ENCODE measurements around the gene MB21D2. TPM values are rescaled to one million over a fixed set of nuclear protein-coding genes. Genes with fewer than 3 reads are reported as not detected.

The MB21D2 gene
- total RNA-seq, 1 experiment from 2014 or later = 26.0 TPM

DNA sequence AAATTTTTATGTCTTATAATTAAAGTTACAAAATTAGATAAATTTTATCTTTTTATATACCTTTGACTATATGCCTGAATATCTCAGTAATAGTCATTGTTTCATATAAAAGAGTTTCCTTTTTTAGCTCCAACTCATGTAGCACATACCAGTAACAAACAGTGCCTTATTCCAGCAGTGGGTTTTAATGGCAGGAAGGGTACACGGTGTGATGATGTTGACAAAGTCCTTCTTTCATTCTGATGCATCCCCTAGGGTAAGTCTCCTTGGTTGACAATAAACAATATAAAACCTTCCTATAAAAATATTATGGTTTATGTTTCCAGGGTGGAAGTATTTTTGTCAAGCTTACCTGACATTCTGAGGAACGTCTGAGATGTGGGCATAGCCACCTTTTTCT lies 113.2 kb downstream of the MB21D2 start:
- H3K4me1 ChIP-seq (ENCODE audit: insufficient read depth, low read length) = no peaks in the 10 kb centered on the region
- intact Hi-C loops (cut with micrococcal nuclease) = no loop called here
- ChIA-PET POLR2A (ENCODE audit: unreplicated experiment) (no interaction called here), CTCF (no interaction called here)
- TF ChIP-seq, protein P1, sequence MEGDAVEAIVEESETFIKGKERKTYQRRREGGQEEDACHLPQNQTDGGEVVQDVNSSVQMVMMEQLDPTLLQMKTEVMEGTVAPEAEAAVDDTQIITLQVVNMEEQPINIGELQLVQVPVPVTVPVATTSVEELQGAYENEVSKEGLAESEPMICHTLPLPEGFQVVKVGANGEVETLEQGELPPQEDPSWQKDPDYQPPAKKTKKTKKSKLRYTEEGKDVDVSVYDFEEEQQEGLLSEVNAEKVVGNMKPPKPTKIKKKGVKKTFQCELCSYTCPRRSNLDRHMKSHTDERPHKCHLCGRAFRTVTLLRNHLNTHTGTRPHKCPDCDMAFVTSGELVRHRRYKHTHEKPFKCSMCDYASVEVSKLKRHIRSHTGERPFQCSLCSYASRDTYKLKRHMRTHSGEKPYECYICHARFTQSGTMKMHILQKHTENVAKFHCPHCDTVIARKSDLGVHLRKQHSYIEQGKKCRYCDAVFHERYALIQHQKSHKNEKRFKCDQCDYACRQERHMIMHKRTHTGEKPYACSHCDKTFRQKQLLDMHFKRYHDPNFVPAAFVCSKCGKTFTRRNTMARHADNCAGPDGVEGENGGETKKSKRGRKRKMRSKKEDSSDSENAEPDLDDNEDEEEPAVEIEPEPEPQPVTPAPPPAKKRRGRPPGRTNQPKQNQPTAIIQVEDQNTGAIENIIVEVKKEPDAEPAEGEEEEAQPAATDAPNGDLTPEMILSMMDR (conservative IDR thresholded peaks at IDR 0.05; ENCODE audit: low read depth, low read length) = no peak
- TF ChIP-seq EZH2 (IDR thresholded peaks at IDR 0.05; ENCODE audit: low read length, unreplicated experiment) = no peak
- no peak for TF ChIP-seq EZH2phosphoT487 (IDR thresholded peaks at IDR 0.05; ENCODE audit: borderline replicate concordance, low read length)
- H2AFZ ChIP-seq (ENCODE audit: low read length) = no peak overlapping the region
- H3K9me3 ChIP-seq (ENCODE audit: low read length) = no peaks in the 10 kb centered on the region
- 0 out of 2 replicates have a peak, but pooled peaks cover under 1% of the 10 kb centered on the region for H3K36me3 ChIP-seq (ENCODE audit: low read depth, low read length)
- H3F3A ChIP-seq (ENCODE audit: low read length, unreplicated experiment) = no peaks in the 10 kb centered on the region
- no peaks in the 10 kb centered on the region for H3K9me2 ChIP-seq (replicated peaks; ENCODE audit: low read length)
- ATAC-seq (peak; percentile 77), DNase-seq (no peak)
- no peak overlapping the region for H3K4me3 ChIP-seq (ENCODE audit: low read length)
- no peak overlapping the region for H3K27ac ChIP-seq (ENCODE audit: low read length)
- H4K20me1 ChIP-seq (ENCODE audit: low read length) = peaks cover 63% of the 10 kb centered on the region
- no peak overlapping the region for H3K9ac ChIP-seq (ENCODE audit: low read length)
- peaks cover 70% of the 10 kb centered on the region for H3K79me2 ChIP-seq (ENCODE audit: low read length)
- no peaks in the 10 kb centered on the region for H3K27me3 ChIP-seq (ENCODE audit: low read length)
- BruUV-seq (replicated peaks) = no TSS peak
- no peak overlapping the region for H3K4me2 ChIP-seq (ENCODE audit: low read length)

DNA sequence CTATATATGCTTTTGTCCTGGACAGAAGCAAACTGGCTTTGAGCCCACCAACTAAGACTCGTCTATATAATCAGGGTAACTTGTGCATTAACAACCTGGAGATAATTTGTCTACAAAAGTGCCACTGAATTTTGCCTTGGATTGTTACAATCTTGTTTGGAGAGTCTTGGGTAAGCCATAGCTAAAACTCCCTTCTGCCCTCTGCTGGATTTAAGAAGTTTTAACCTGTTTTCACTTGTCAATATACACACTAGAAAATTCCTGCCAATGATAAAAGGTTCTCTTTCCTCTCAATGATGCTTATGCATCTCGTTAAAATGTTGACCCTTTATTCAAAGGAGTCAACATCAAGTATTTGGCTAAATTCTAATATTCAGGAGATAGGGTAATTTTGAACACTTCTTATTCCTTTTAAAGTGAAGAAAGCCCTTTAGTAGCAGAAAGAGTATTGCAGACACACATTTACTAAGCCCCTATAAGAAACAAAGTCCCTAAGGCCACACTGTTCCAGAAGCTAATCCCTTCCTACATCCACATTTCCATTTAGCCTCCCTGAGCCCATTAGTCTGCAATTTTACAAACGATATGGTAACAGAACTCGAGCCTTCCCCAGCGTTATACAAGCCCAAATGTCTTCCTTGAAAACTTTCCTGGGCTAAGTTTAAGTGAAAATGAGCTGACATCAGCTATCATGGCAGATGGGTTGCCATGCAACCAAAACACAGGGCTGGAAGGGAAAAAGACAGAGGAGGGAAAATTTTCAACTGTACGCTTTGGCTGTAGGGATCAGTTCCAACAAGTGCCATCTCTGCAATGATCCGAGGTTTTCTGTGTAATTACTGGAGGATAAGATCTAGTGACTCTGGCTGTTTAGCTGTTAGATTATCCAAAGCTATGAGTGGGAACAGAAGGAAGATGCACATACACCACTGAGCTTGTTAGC lies 114.4 kb downstream of the MB21D2 start:
- intact Hi-C loops (cut with micrococcal nuclease) = loop anchor here (1.0 kb wide), 2 partner anchors 237 to 336 kb away; no protein-coding TSS in a partner anchor
- DNase-seq = peak; percentile 66
- ChIA-PET POLR2A (ENCODE audit: unreplicated experiment) (no interaction called here), CTCF (interaction anchor here (0.5 to 1.0 kb wide), 4 partner anchors 10 to 339 kb away, joined by 3 to 5 read pairs (median 4); no protein-coding TSS in a partner anchor)
- H3K9me3 ChIP-seq (ENCODE audit: low read length) = no peaks in the 10 kb centered on the region
- BruUV-seq (replicated peaks) = no TSS peak
- no peak overlapping the region for H3K4me2 ChIP-seq (ENCODE audit: low read length)
- H3K79me2 ChIP-seq (ENCODE audit: low read length) = peaks cover 57% of the 10 kb centered on the region
- TF ChIP-seq, protein P1 (conservative IDR thresholded peaks at IDR 0.05; ENCODE audit: low read depth, low read length) = peak; percentile 75
- TF ChIP-seq EZH2 (IDR thresholded peaks at IDR 0.05; ENCODE audit: low read length, unreplicated experiment) = no peak
- H3K4me3 ChIP-seq (ENCODE audit: low read length) = no peak overlapping the region
- H3K27me3 ChIP-seq (ENCODE audit: low read length) = no peaks in the 10 kb centered on the region
- no peaks in the 10 kb centered on the region for H3K9me2 ChIP-seq (replicated peaks; ENCODE audit: low read length)
- H3K36me3 ChIP-seq (ENCODE audit: low read depth, low read length) = peaks cover 12% of the 10 kb centered on the region
- no peak overlapping the region for H3K27ac ChIP-seq (ENCODE audit: low read length)
- peak; percentile 68; the same call in 1 of the 2 replicates for ATAC-seq
- H3F3A ChIP-seq (ENCODE audit: low read length, unreplicated experiment) = no peaks in the 10 kb centered on the region
- H3K4me1 ChIP-seq (ENCODE audit: insufficient read depth, low read length) = no peaks in the 10 kb centered on the region
- no peak overlapping the region for H3K9ac ChIP-seq (ENCODE audit: low read length)
- peaks cover 56% of the 10 kb centered on the region for H4K20me1 ChIP-seq (ENCODE audit: low read length)
- no peak overlapping the region for H2AFZ ChIP-seq (ENCODE audit: low read length)

DNA sequence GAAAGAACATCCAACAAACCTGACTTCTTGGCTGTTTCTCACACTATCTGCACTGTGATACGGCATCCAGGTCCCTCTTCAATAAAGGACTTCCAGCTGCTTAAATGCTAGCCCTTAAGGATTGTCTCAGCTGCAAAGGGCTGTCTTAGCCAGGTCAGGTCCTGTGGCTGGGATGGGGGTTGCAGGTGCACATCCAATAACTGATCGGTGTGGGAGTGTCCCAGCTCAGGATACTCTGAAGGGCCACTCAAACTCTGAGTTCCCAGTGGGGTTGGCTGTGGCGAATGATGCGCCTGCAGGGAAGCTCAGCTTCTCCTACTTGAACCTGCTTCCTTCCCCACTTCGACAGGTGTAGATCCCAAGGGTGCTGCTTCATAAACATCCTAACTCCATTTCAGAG lies 115.7 kb downstream of the MB21D2 start:
- ChIA-PET CTCF (interaction anchor here (0.7 kb wide), 1 partner anchor 15 kb away, joined by 3 read pairs; no protein-coding TSS in a partner anchor), POLR2A (ENCODE audit: unreplicated experiment) (no interaction called here)
- Histone ChIP-seq H2AFZ (ENCODE audit: low read length) (no peak overlapping the region), H3K9me2 (replicated peaks; ENCODE audit: low read length) (no peaks in the 10 kb centered on the region), H3K36me3 (ENCODE audit: low read depth, low read length) (peaks cover 15% of the 10 kb centered on the region), H3K27me3 (ENCODE audit: low read length) (no peaks in the 10 kb centered on the region), H3F3A (ENCODE audit: low read length, unreplicated experiment) (no peaks in the 10 kb centered on the region), H3K4me2 (ENCODE audit: low read length) (no peak overlapping the region), H3K9ac (ENCODE audit: low read length) (no peak overlapping the region), H3K4me1 (ENCODE audit: insufficient read depth, low read length) (no peaks in the 10 kb centered on the region), H3K79me2 (ENCODE audit: low read length) (peaks cover 46% of the 10 kb centered on the region), H4K20me1 (ENCODE audit: low read length) (peaks cover 54% of the 10 kb centered on the region), H3K9me3 (ENCODE audit: low read length) (no peaks in the 10 kb centered on the region), H3K4me3 (ENCODE audit: low read length) (no peak overlapping the region), H3K27ac (ENCODE audit: low read length) (no peak overlapping the region)
- DNase-seq = no peak
- intact Hi-C loops (cut with micrococcal nuclease) = no loop called here
- no peak for ATAC-seq
- no peak for TF ChIP-seq EZH2phosphoT487 (IDR thresholded peaks at IDR 0.05; ENCODE audit: borderline replicate concordance, low read length)
- no peak for TF ChIP-seq EZH2 (IDR thresholded peaks at IDR 0.05; ENCODE audit: low read length, unreplicated experiment)
- TF ChIP-seq, protein P1 (conservative IDR thresholded peaks at IDR 0.05; ENCODE audit: low read depth, low read length) = no peak
- no TSS peak for BruUV-seq (replicated peaks)
